Esophagus muscularis mucosa (tissue), 4 donors: Measurements from ENCODE around the gene CSTB. TPM values are rescaled to one million over a fixed set of nuclear protein-coding genes. Genes with fewer than 3 reads are reported as not detected.

Experiments
- DNase-seq: peaks from one replicate; pipeline ENCODE4 v3.0.0-alpha.2; 2017; ENCODE audit errors: extremely low spot score
- H3K27ac ChIP-seq, 4 donors: fragments of 200-600 bp; sonication (generic); replicated peaks in 1 of 4; 1 replicate in 3 of 4; 2 replicates in 1 of 4; pipeline ENCODE4 v1.5.1; 2016 to 2019; ENCODE audit warnings: mild to moderate bottlenecking in 1 of 4
- H3K27me3 ChIP-seq, 4 donors: fragments of 200-600 bp; sonication (generic); one replicate each; pipeline versions ENCODE4 v1.5.1 to v1.6.0; 2016 to 2019
- H3K36me3 ChIP-seq, 4 donors: fragments of 200-600 bp; sonication (generic); one replicate each; pipeline ENCODE4 v1.5.1; 2016 to 2019
- H3K4me1 ChIP-seq, 4 donors: fragments of 200-600 bp; sonication (generic); one replicate each; pipeline ENCODE4 v1.5.1; 2016 to 2019
- H3K4me3 ChIP-seq, 4 donors: fragments of 200-600 bp; sonication (generic); 1 replicate in 2 of 4; 2 replicates in 2 of 4; pipeline ENCODE4 v1.5.1; 2016 to 2019; ENCODE audit warnings: mild to moderate bottlenecking in 4 of 4, moderate library complexity in 1 of 4
- H3K9me3 ChIP-seq, 4 donors: fragments of 200-600 bp; sonication (generic); 1 replicate in 3 of 4; 2 replicates in 1 of 4; pipeline ENCODE4 v1.5.1; 2016 to 2019
- CTCF ChIP-seq, 3 experiments: fragments of 200-600 bp in 2 of 3; fragments of 450-650 bp in 1 of 3; sonication (generic) in 2 of 3; IDR thresholded peaks; one replicate each; pipeline ENCODE4 v1.5.1; 2017 to 2019; ENCODE audit warnings: antibody characterized with exemption in 3 of 3, mild to moderate bottlenecking in 2 of 3, moderate library complexity in 1 of 3
- EP300 ChIP-seq: sonication (generic); formaldehyde crosslinking; IDR thresholded peaks from one replicate; pipeline ENCODE4 v1.6.1; 2017; ENCODE audit warnings: antibody characterized with exemption
- POLR2A ChIP-seq: fragments of 450-650 bp; IDR thresholded peaks from one replicate; pipeline ENCODE4 v1.6.1; 2017; ENCODE audit warnings: antibody characterized with exemption, moderate library complexity, mild to moderate bottlenecking, low read depth
- POLR2AphosphoS5 ChIP-seq, 2 donors: sonication (generic); formaldehyde crosslinking; IDR thresholded peaks; one replicate each; pipeline ENCODE4 v1.6.1; 2017; ENCODE audit warnings: antibody characterized with exemption in 2 of 2
- WGBS: methylation state at CpG from one replicate; pipeline ENCODE4 v1.1.5; 2018; 5-methylcytosine and 5-hydroxymethylcytosine counted together
- intact Hi-C: fragments of 100-400 bp; cut with DNase I; formaldehyde crosslinking; loops from one replicate; pipeline ENCODE4 v1.15.1; 2023
- total RNA-seq, 4 donors: library from RNA; depleted of rRNA; stranded (reverse); fragments of >200 nt; gene quantifications; one replicate each; pipeline versions ENCODE4 v1.1.0 to v1.2.1, GENCODE V29; 2016

Gene CSTB
- total RNA-seq, 4 donors from 2014 or later = 5.0 to 21.1 (median 8.1) TPM

- 89% methylated on average over 8 of the region's 10 CpGs for WGBS
- Histone ChIP-seq H3K4me3 (no peak overlapping the region), H3K4me1 (peaks cover 0 to 31% (median 29%) of the 10 kb centered on the region in 4 donors), H3K9me3 (no peaks in the 10 kb centered on the region), H3K36me3 (peaks cover 0 to 29% (median 12%) of the 10 kb centered on the region in 4 donors), H3K27me3 (no peaks in the 10 kb centered on the region), H3K27ac (no peak overlapping the region)
- TF ChIP-seq POLR2AphosphoS5 (IDR thresholded peaks at IDR 0.05) = no peak
- DNase-seq = no peak
- intact Hi-C loops = no loop called here
Measured at GRCh38 chr21:43763901-43764523, 12.1 kb downstream of the CSTB start.

GRCh38 chr21:43762303-43763128, 13.6 kb downstream of the CSTB start:
- intact Hi-C loops = no loop called here
- Histone ChIP-seq H3K36me3 (peaks cover 0 to 34% (median 16%) of the 10 kb centered on the region in 4 donors), H3K4me3 (no peak overlapping the region), H3K27me3 (no peaks in the 10 kb centered on the region), H3K4me1 (peaks cover 0 to 34% (median 28%) of the 10 kb centered on the region in 4 donors), H3K9me3 (no peaks in the 10 kb centered on the region), H3K27ac (no peak overlapping the region)
- no peak for DNase-seq
- WGBS = 82% methylated on average over 3 of the region's 15 CpGs
- TF ChIP-seq CTCF (IDR thresholded peaks at IDR 0.05) (no peak), POLR2AphosphoS5 (IDR thresholded peaks at IDR 0.05) (no peak), POLR2A (no peak), EP300 (no peak)

DNA sequence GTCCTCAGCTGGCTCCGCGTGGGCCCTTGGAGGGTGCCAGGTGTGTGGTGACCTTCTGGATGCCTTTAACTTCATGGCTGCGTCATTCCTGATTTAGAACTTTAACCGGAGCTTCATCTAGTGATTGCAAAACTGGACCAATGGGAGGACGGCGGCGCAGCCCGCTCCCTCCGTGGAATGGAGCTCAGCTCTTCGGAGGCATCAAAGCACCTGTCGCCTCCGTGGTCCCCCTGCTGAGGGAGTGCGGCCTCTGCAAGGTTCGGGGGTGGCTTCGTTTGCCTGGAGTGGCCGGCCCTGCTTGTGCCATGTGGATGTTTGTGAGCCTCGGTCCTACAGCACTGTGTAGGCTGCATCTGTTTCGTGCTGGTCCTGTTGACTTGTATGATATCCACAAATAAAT, 14.2 kb downstream of the CSTB start:
- TF ChIP-seq CTCF (IDR thresholded peaks at IDR 0.05) (no peak), EP300 (no peak), POLR2AphosphoS5 (IDR thresholded peaks at IDR 0.05) (no peak), POLR2A (no peak)
- H3K4me3 ChIP-seq = no peak overlapping the region
- intact Hi-C loops = no loop called here
- H3K27ac ChIP-seq = no peak overlapping the region
- no peaks in the 10 kb centered on the region for H3K27me3 ChIP-seq
- peaks cover 0 to 32% (median 28%) of the 10 kb centered on the region in 4 donors for H3K4me1 ChIP-seq
- no peak for DNase-seq
- H3K9me3 ChIP-seq = no peaks in the 10 kb centered on the region
- peaks cover under 1 to 41% (median 22%) of the 10 kb centered on the region in 4 donors for H3K36me3 ChIP-seq
- WGBS = 91% methylated on average over 18 of the region's 18 CpGs

GRCh38 chr21:43760391-43760958, 15.6 kb downstream of the CSTB start:
- H3K9me3 ChIP-seq = no peaks in the 10 kb centered on the region
- H3K36me3 ChIP-seq = peaks cover 12 to 55% (median 36%) of the 10 kb centered on the region in 4 donors
- DNase-seq = no peak
- H3K27ac ChIP-seq = no peak overlapping the region
- H3K4me3 ChIP-seq = no peak overlapping the region
- H3K27me3 ChIP-seq = no peaks in the 10 kb centered on the region
- intact Hi-C loops = no loop called here
- TF ChIP-seq POLR2A (no peak), CTCF (IDR thresholded peaks at IDR 0.05) (no peak), POLR2AphosphoS5 (IDR thresholded peaks at IDR 0.05) (no peak), EP300 (no peak)
- 92% methylated on average over 18 of the region's 22 CpGs for WGBS
- H3K4me1 ChIP-seq = peaks cover 0 to 27% (median 26%) of the 10 kb centered on the region in 4 donors

DNA sequence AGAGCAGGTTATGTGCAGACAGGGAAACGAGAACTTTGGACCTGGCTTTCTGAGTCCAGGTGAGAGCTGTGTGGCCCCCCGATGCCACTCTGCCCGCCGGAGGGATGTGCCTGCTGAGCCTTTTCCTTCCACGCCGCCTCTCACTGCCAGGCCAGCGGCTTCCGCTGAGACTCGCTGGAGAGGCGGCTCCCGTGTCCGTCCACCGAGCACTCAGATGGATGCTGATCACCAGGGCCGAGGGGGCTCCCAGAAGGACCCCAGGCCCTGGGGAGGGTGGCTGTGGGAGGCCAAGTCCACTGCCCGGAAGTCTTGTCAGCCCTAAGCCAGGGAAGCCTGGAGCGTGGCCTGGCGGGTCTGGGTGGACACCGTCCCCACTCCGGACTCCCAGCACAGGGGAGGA, 16.5 kb downstream of the CSTB start:
- WGBS = 92% methylated on average over 11 of the region's 19 CpGs
- TF ChIP-seq POLR2A (no peak), CTCF (IDR thresholded peaks at IDR 0.05) (no peak), EP300 (no peak), POLR2AphosphoS5 (IDR thresholded peaks at IDR 0.05) (no peak)
- no peaks in the 10 kb centered on the region for H3K9me3 ChIP-seq
- H3K27me3 ChIP-seq = no peaks in the 10 kb centered on the region
- H3K4me1 ChIP-seq = peaks cover 0 to 27% (median 25%) of the 10 kb centered on the region in 4 donors
- H3K4me3 ChIP-seq = no peak overlapping the region
- peaks cover 12 to 62% (median 44%) of the 10 kb centered on the region in 4 donors for H3K36me3 ChIP-seq
- no peak for DNase-seq
- H3K27ac ChIP-seq = peak overlapping the region; percentile 76 to 83 (median 79)
- intact Hi-C loops = no loop called here
